GM12891 (cell line): ENCODE measurements around the gene KRT15.

Experiments
- PAX5 ChIP-seq: IDR thresholded peaks from 2 replicates; pipeline ENCODE4 v1.6.1; 2011; ENCODE audit warnings: low read length, moderate library complexity, mild to moderate bottlenecking; ENCODE audit not compliant: insufficient read depth, severe bottlenecking
- POLR2A ChIP-seq: IDR thresholded peaks from 2 replicates; pipeline ENCODE4 v1.6.1; 2011; ENCODE audit warnings: low read depth, low read length, control low read depth
- POLR2AphosphoS5 ChIP-seq: IDR thresholded peaks from 2 replicates; pipeline ENCODE4 v1.6.1; 2011; ENCODE audit warnings: low read depth, low read length, control low read depth
- POU2F2 ChIP-seq: IDR thresholded peaks from 2 replicates; pipeline ENCODE4 v1.6.1; 2011; ENCODE audit warnings: low read depth, mild to moderate bottlenecking, control low read depth, low read length, moderate library complexity
- SPI1 ChIP-seq: IDR thresholded peaks from 2 replicates; pipeline ENCODE4 v1.6.1; 2011; ENCODE audit warnings: low read depth, low read length, control low read depth
- TAF1 ChIP-seq: IDR thresholded peaks from 2 replicates; pipeline ENCODE4 v1.6.1; 2011; ENCODE audit warnings: low read depth, low read length, control low read depth

GRCh38 chr17:41522301-41523224, 3.9 kb upstream of the KRT15 start:
- TF ChIP-seq POLR2A = no peak
- TF ChIP-seq TAF1 = no peak
- no peak for TF ChIP-seq POLR2AphosphoS5
- TF ChIP-seq SPI1 = no peak
- no peak for TF ChIP-seq POU2F2
- no peak for TF ChIP-seq PAX5
